GM12878 (cell line): Measurements from ENCODE around the gene RSPH1. TPM values are rescaled to one million over a fixed set of nuclear protein-coding genes. Genes with fewer than 3 reads are reported as not detected.
A peak's percentile ranks its signal among the peaks of the same experiment; 100 is the strongest.

ENCODE experiments used
- ATAC-seq: fragments of 200-7000 bp; cut with Tn5 transposase; 3 replicates; pipeline ENCODE4 v1.9.1; 2020; ENCODE audit warnings: mild to moderate bottlenecking, moderate library complexity
- BruUV-seq: library from RNA; stranded (reverse); fragments of 400-500 nt; replicated peaks from 2 replicates; lab custom pipeline; 2021; lab: Mats Ljungman, UMichigan
- CTCF ChIA-PET: fragments of 300-600 bp; sonication (Branson Sonifier 250); formaldehyde crosslinking; extraction: SDS; loops from one replicate; lab custom pipeline; 2021; ENCODE audit warnings: inconsistent platforms; lab: Yijun Ruan, JAX
- POLR2A ChIA-PET: fragments of 350-600 bp; formaldehyde crosslinking; extraction: SDS; loops from one replicate; lab custom pipeline; 2021; ENCODE audit warnings: inconsistent platforms; lab: Charles Lee
- RAD21 ChIA-PET: fragments of 300-600 bp; sonication (Branson Sonifier 250); formaldehyde crosslinking; loops from one replicate; lab custom pipeline; 2023; ENCODE audit warnings: antibody characterized with exemption; ENCODE audit not compliant: unreplicated experiment; lab: Charles Lee
- SMC1A ChIA-PET: fragments of 300-600 bp; sonication (Branson Sonifier 250); formaldehyde crosslinking; loops from one replicate; lab custom pipeline; 2023; ENCODE audit not compliant: unreplicated experiment, uncharacterized antibody; lab: Charles Lee
- DNase-seq: peaks from one replicate; pipeline ENCODE4 v3.0.0-alpha.2; 2011; ENCODE audit warnings: low read depth, low spot score
- FAIRE-seq: peaks from 3 replicates; lab custom pipeline; 2011; peaks lifted over from hg19 to GRCh38; lab: Jason Lieb, UNC
- H2AFZ ChIP-seq: 2 replicates; pipeline ENCODE4 v1.6.0; 2011; ENCODE audit warnings: low read depth, low read length, control low read depth; ENCODE audit not compliant: control insufficient read depth
- H3K27ac ChIP-seq: 2 replicates; pipeline ENCODE4 v1.5.1; 2011; ENCODE audit warnings: control low read depth; ENCODE audit not compliant: control insufficient read depth, insufficient read depth
- H3K27me3 ChIP-seq, 2 experiments: replicated peaks in 1 of 2; 2 replicates each; pipeline versions ENCODE4 v1.6.0 to v1.6.1; 2011; ENCODE audit warnings: low read length in 1 of 2; ENCODE audit not compliant: control insufficient read depth in 2 of 2, insufficient read depth in 2 of 2
- H3K36me3 ChIP-seq, 2 experiments: 2 replicates each; pipeline ENCODE4 v1.5.1; 2011; ENCODE audit warnings: low read length in 1 of 2; ENCODE audit not compliant: control insufficient read depth in 2 of 2, insufficient read depth in 2 of 2
- H3K4me1 ChIP-seq: 2 replicates; pipeline ENCODE4 v1.6.1; 2011; ENCODE audit warnings: mild to moderate bottlenecking, low read length, moderate library complexity, mixed read lengths; ENCODE audit not compliant: control insufficient read depth, insufficient read depth
- H3K4me2 ChIP-seq: 2 replicates; pipeline ENCODE4 v1.6.0; 2011; ENCODE audit warnings: control low read depth; ENCODE audit not compliant: control insufficient read depth, insufficient read depth
- H3K4me3 ChIP-seq: fragments of 200-600 bp; sonication (generic); 2 replicates; pipeline ENCODE4 v1.5.1; 2016
- H3K79me2 ChIP-seq: 2 replicates; pipeline ENCODE4 v1.6.0; 2011; ENCODE audit warnings: low read length; ENCODE audit not compliant: control insufficient read depth, insufficient read depth
- H3K9ac ChIP-seq: 2 replicates; pipeline ENCODE4 v1.8.0; 2011; ENCODE audit warnings: low read length, control low read depth, mixed read lengths; ENCODE audit not compliant: control insufficient read depth, insufficient read depth
- H3K9me3 ChIP-seq: replicated peaks from 3 replicates; pipeline ENCODE4 v1.5.1; 2011; ENCODE audit warnings: mild to moderate bottlenecking, low read length; ENCODE audit not compliant: control insufficient read depth, insufficient read depth
- H4K20me1 ChIP-seq: 2 replicates; pipeline ENCODE4 v1.6.0; 2011; ENCODE audit not compliant: control insufficient read depth, insufficient read depth
- CBX5 ChIP-seq: sonication (generic); IDR thresholded peaks from 2 replicates; pipeline ENCODE4 v1.6.1; 2016; ENCODE audit warnings: low read depth, moderate library complexity, mild to moderate bottlenecking, inconsistent platforms
- CEBPB ChIP-seq, 2 experiments: fragments of 150-350 bp in 1 of 2; IDR thresholded peaks; 2 replicates each; pipeline ENCODE4 v1.6.1; 2012 to 2014; ENCODE audit warnings: low read depth in 2 of 2, low read length in 2 of 2, borderline replicate concordance in 1 of 2, inconsistent platforms in 1 of 2
- E2F8 ChIP-seq: fragments of 450-650 bp; IDR thresholded peaks from 2 replicates; pipeline ENCODE4 v1.6.1; 2018; ENCODE audit warnings: mild to moderate bottlenecking, low read depth, moderate library complexity; ENCODE audit not compliant: partially characterized antibody
- EZH2 ChIP-seq: IDR thresholded peaks from 2 replicates; pipeline ENCODE4 v1.6.1; 2012; ENCODE audit warnings: low read depth, mild to moderate bottlenecking, control low read depth, inconsistent platforms, low read length, borderline replicate concordance; ENCODE audit not compliant: control insufficient read depth
- FOXM1 ChIP-seq: IDR thresholded peaks from 2 replicates; pipeline ENCODE4 v1.6.1; 2012; ENCODE audit warnings: low read depth, mild to moderate bottlenecking, inconsistent platforms, low read length, moderate library complexity
- GATAD2B ChIP-seq: fragments of 450-650 bp; conservative IDR thresholded peaks from 2 replicates; pipeline ENCODE4 v1.6.1; 2017; ENCODE audit warnings: low read depth, mild to moderate bottlenecking, moderate library complexity
- HCFC1 ChIP-seq: fragments of 150-350 bp; IDR thresholded peaks from 2 replicates; pipeline ENCODE4 v1.6.1; 2014; ENCODE audit warnings: low read length
- ZNF217 ChIP-seq: fragments of 450-650 bp; IDR thresholded peaks from 2 replicates; pipeline ENCODE4 v1.6.1; 2017; ENCODE audit warnings: antibody characterized with exemption, mild to moderate bottlenecking
- WGBS: methylation state at CpG from one replicate; pipeline ENCODE4 v1.1.6; 2016; ENCODE audit warnings: low lambda C conversion rate; ENCODE audit not compliant: insufficient replicate concordance, insufficient coverage; ENCODE audit errors: missing lambda C conversion rate; 5-methylcytosine and 5-hydroxymethylcytosine counted together
- in situ Hi-C: fragments of 300-500 bp; cut with MboI; formaldehyde crosslinking; loops from 9 replicates; pipeline ENCODE4 v1.14.3; 2018; ENCODE audit warnings: mixed read lengths
- intact Hi-C: fragments of 100-400 bp; cut with micrococcal nuclease; formaldehyde crosslinking; loops from one replicate; pipeline ENCODE4 v1.14.2; 2022; ENCODE audit not compliant: unreplicated experiment
- polyA plus RNA-seq, 11 experiments: library from polyadenylated mRNA; depleted of rRNA in 4 of 11; unstranded in 6 of 11; stranded (reverse) in 5 of 11; fragments of >200 nt; fragmentation: Nextera tagmentation in 4 of 11; fragmentation: Illumina TruSeq in 1 of 11; extraction: Ambion mirVana in 4 of 11; extraction: Trizol in 1 of 11; gene quantifications; 1 replicate in 1 of 11; 2 replicates in 10 of 11; pipeline versions ENCODE4 v1.2.1 to v1.2.3, GENCODE V29; 2011 to 2016; ENCODE audit warnings: inconsistent platforms in 2 of 11, missing spikeins in 2 of 11, low read depth in 1 of 11
- total RNA-seq, 4 experiments: library from RNA; depleted of rRNA in 3 of 4; stranded (reverse); fragments of >200 nt in 3 of 4; fragmentation: Illumina TruSeq in 1 of 4; extraction: Trizol in 1 of 4; gene quantifications; 2 replicates each; pipeline versions ENCODE4 v1.2.1 to v1.2.3, GENCODE V29; 2013 to 2021

The RSPH1 gene
- total and polyA plus RNA-seq, 10 of the 15 experiments (the other 5 are each of a cell fraction or from before 2014, with no cell fraction given), result 0.11 to 1.4 (median 0.38) TPM

GRCh38 chr21:42525676-42526378 lies 29.8 kb upstream of the RSPH1 start:
- POLR2A ChIA-PET, result interaction anchor here (0.6 to 6.7 kb wide), 9 partner anchors 10 to 120 kb away, joined by 3 to 82 read pairs (median 9); partner anchors contain the start of gene SLC37A1
- H3K27me3 ChIP-seq, result no peaks in the 10 kb centered on the region
- FAIRE-seq (no peak), DNase-seq (no peak), ATAC-seq (no peak)
- intact Hi-C loops, result no loop called here
- 91% methylated on average over 9 of the region's 9 CpGs for WGBS
- H4K20me1 ChIP-seq, result no peaks in the 10 kb centered on the region
- peaks cover 4% of the 10 kb centered on the region for H3K79me2 ChIP-seq
- SMC1A ChIA-PET, result interaction anchor here (1.1 to 10.8 kb wide), 7 partner anchors 10 to 99 kb away, joined by 3 to 132 read pairs (median 26); partner anchors contain the start of gene SLC37A1
- 0 out of 2 replicates have a peak overlapping the region, but pooled peaks have one; percentile 91 for H3K4me2 ChIP-seq
- peak overlapping the region; percentile 44; the same call in 1 of the 2 replicates for H3K4me3 ChIP-seq
- peaks cover 69% of the 10 kb centered on the region for H3K4me1 ChIP-seq
- in situ Hi-C loops, result no loop called here
- CTCF ChIA-PET, result interaction anchor here (1.6 to 7.5 kb wide), 4 partner anchors 11 to 58 kb away, joined by 4 to 65 read pairs (median 28); no protein-coding TSS in a partner anchor
- no peaks in the 10 kb centered on the region for H3K9me3 ChIP-seq
- H3K27ac ChIP-seq, result peak overlapping the region; percentile 85; the same call in 1 of the 2 replicates
- H3K36me3 ChIP-seq, result peaks cover 6 to 14% of the 10 kb centered on the region in 2 experiments
- H3K9ac ChIP-seq, result no peak overlapping the region
- no peak overlapping the region for H2AFZ ChIP-seq
- RAD21 ChIA-PET, result interaction anchor here (1.4 to 7.7 kb wide), 9 partner anchors 10 to 360 kb away, joined by 3 to 87 read pairs (median 10); partner anchors contain the start of gene SLC37A1
- no TSS peak for BruUV-seq
- TF ChIP-seq GATAD2B (no peak), CBX5 (no peak), HCFC1 (no peak), E2F8 (no peak), FOXM1 (no peak), EZH2 (no peak), CEBPB (IDR thresholded peaks at IDR 0.05; ENCODE audit: borderline replicate concordance in 1 of 2, low read depth in 2 of 2, low read length in 2 of 2) (no peak), ZNF217 (no peak)
